PC-3 (cell line): ENCODE measurements around the gene CRX.

Experiments used
- EZH2 ChIP-seq: fragments of 300-600 bp; sonication (generic); IDR thresholded peaks from one replicate; pipeline ENCODE4 v1.6.1; 2017; ENCODE audit warnings: antibody characterized with exemption, mild to moderate bottlenecking, low read length; ENCODE audit not compliant: unreplicated experiment
- EZH2phosphoT487 ChIP-seq: fragments of 300-600 bp; sonication (generic); IDR thresholded peaks from 2 replicates; pipeline ENCODE4 v1.6.1; 2018; ENCODE audit warnings: mild to moderate bottlenecking, antibody characterized with exemption, low read length, borderline replicate concordance
- TF ChIP-seq, protein P1 (sequence below): fragments of 300-600 bp; sonication (generic); conservative IDR thresholded peaks from 2 replicates; pipeline ENCODE4 v1.5.1; 2017; ENCODE audit warnings: antibody characterized with exemption, low read depth, mild to moderate bottlenecking, low read length

DNA sequence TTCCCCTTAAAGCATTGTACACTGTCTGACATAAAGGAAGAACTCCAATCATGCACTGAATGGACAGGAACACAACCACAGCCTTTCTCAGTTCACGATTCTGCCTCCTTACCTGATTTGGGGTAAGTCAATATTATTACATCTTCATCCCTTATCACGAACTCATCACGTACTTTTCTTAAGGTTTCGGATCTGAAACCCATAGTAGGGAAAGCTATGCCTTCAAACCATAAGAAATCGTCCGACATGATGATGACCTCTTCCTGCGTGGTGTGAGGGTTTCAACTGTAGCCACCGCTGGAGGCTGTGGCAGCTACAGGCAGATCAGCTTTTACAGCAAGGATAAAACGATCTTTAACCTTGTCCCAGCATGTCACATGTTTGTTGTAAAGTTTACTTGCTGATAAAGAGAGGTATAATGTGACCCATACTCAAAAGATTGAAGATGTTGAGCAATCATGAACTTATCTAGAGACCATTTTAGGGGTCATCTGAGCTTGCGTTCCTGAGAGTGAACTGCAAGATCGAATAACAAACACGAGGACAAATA, 64.3 kb downstream of the CRX start, which contains the start of gene SULT2A1:
- TF ChIP-seq, protein P1, sequence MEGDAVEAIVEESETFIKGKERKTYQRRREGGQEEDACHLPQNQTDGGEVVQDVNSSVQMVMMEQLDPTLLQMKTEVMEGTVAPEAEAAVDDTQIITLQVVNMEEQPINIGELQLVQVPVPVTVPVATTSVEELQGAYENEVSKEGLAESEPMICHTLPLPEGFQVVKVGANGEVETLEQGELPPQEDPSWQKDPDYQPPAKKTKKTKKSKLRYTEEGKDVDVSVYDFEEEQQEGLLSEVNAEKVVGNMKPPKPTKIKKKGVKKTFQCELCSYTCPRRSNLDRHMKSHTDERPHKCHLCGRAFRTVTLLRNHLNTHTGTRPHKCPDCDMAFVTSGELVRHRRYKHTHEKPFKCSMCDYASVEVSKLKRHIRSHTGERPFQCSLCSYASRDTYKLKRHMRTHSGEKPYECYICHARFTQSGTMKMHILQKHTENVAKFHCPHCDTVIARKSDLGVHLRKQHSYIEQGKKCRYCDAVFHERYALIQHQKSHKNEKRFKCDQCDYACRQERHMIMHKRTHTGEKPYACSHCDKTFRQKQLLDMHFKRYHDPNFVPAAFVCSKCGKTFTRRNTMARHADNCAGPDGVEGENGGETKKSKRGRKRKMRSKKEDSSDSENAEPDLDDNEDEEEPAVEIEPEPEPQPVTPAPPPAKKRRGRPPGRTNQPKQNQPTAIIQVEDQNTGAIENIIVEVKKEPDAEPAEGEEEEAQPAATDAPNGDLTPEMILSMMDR: no peak
- TF ChIP-seq EZH2: no peak
- TF ChIP-seq EZH2phosphoT487: no peak
